Activated CD8-positive, alpha-beta T cell treated with anti-CD3 and anti-CD28 coated beads, Interleukin-2, amount 10 ng/mL, durations not matched to agents 7 days and 5 days (primary cell): ENCODE measurements around the gene TRIM34. TPM values are rescaled to one million over a fixed set of nuclear protein-coding genes. Genes with fewer than 3 reads are reported as not detected.
"Not testable (repeated sequence)": the region's sequence is repeated elsewhere in the genome, so short reads cannot be mapped to it uniquely, and the experiment has no call there.

Experiments used
- ATAC-seq: fragments of 150-1000 bp; cut with Tn5 transposase; one replicate; pipeline ENCODE4 v1.10.0; 2021; ENCODE audit warnings: moderate library complexity
- CTCF ChIA-PET: fragments of 350-600 bp; sonication (Branson Sonifier 250); formaldehyde crosslinking; loops from one replicate; lab custom pipeline; 2021; ENCODE audit warnings: antibody characterized with exemption; lab: Charles Lee
- POLR2A ChIA-PET: fragments of 350-600 bp; sonication (Branson Sonifier 250); formaldehyde crosslinking; loops from one replicate; lab custom pipeline; 2021; ENCODE audit warnings: antibody characterized with exemption; lab: Charles Lee
- DNase-seq: peaks from one replicate; pipeline ENCODE4 v3.0.0-alpha.2; 2020
- H3K27ac Mint-ChIP-seq: one replicate; pipeline ENCODE4 v1.8.0; 2021; ENCODE audit warnings: mild to moderate bottlenecking, mixed read lengths
- H3K27me3 Mint-ChIP-seq: one replicate; pipeline ENCODE4 v1.8.0; 2021; ENCODE audit warnings: low read depth, mixed read lengths
- H3K36me3 Mint-ChIP-seq: one replicate; pipeline ENCODE4 v1.8.0; 2021; ENCODE audit warnings: low read depth, mixed read lengths
- H3K4me1 Mint-ChIP-seq: one replicate; pipeline ENCODE4 v1.8.0; 2021; ENCODE audit warnings: low read depth, mixed read lengths
- H3K4me3 Mint-ChIP-seq: one replicate; pipeline ENCODE4 v1.8.0; 2021; ENCODE audit warnings: mild to moderate bottlenecking, mixed read lengths
- H3K9me3 Mint-ChIP-seq: one replicate; pipeline ENCODE4 v1.8.0; 2022; ENCODE audit warnings: mixed read lengths; ENCODE audit not compliant: insufficient read depth
- total RNA-seq, 2 experiments: library from RNA; stranded (reverse); gene quantifications; one replicate each; pipeline ENCODE4 v1.2.3, GENCODE V29; 2021

Gene TRIM34
- total RNA-seq, 2 experiments from 2014 or later: 11.9 to 12.3 TPM

DNA sequence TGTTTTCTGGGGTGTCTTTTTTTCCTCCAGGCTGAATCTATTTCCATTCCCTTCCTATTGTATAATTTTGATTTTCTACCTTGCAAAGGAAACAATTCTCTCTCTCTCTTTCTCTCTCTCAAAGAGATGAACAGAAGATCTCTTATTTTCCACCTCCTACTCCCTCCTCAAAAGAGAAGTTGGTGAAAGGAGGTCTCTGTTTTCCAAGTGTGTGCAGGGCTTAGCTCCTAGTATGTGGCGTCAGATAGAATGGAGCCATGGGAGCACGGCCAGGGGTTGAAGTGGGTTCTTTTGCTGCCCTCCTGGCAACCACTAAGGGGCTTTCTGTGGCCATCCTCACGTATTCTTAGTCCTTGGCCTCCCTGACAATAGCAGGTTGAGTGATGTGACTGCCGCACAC is 480 bp downstream of the TRIM34 start:
- Mint-ChIP-seq H3K4me3 (peak overlapping the region; percentile 86), H3K9me3 (no peaks in the 10 kb centered on the region)

DNA sequence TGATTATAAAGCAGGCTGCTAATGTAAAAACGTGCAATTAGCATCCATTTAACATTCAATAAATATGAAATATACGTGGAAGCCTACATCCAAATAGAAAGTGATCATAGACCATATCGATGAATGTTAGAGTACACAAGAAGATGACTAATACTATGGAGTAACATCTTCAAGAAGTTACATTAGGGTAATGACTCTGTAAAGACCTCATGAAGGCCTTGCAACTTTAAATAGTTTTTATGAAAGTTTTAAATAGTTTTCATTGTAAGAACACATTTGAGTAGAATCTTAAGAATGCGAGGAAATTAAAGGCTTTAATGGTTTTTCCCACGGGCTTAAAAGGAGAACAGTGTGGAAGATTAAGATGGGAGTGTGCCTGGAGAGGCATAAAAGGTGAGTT is 1.4 kb downstream of the TRIM34 start:
- ChIA-PET CTCF (no interaction called here), POLR2A (interaction anchor here (2.9 kb wide), 1 partner anchor 64 kb away, joined by 24 read pairs; the partner anchor contains the start of gene TRIM22)
- DNase-seq (no peak), ATAC-seq (no peak)
- Mint-ChIP-seq H3K36me3 (peaks cover 25% of the 10 kb centered on the region), H3K4me3 (peak overlapping the region; percentile 86), H3K9me3 (no peaks in the 10 kb centered on the region), H3K27ac (peak overlapping the region; percentile 92), H3K27me3 (no peaks in the 10 kb centered on the region), H3K4me1 (peaks cover 56% of the 10 kb centered on the region)

More for the DNA sequence above, 480 bp downstream of the TRIM34 start:
- ChIA-PET CTCF (interaction anchor here (1.3 to 1.7 kb wide), 3 partner anchors 11 to 87 kb away, joined by 3 to 9 read pairs (median 5); partner anchors contain the start of gene TRIM22), POLR2A (interaction anchor here (1.1 to 2.1 kb wide), 3 partner anchors 27 to 65 kb away, joined by 4 to 36 read pairs (median 24); partner anchors contain the start of genes TRIM22 and TRIM5)
- ATAC-seq (peak; percentile 3), DNase-seq (no peak)
- H3K27ac Mint-ChIP-seq: peak overlapping the region; percentile 92
- H3K4me1 Mint-ChIP-seq: peaks cover 53% of the 10 kb centered on the region
- H3K36me3 Mint-ChIP-seq: peaks cover 27% of the 10 kb centered on the region
- H3K27me3 Mint-ChIP-seq: no peaks in the 10 kb centered on the region

DNA sequence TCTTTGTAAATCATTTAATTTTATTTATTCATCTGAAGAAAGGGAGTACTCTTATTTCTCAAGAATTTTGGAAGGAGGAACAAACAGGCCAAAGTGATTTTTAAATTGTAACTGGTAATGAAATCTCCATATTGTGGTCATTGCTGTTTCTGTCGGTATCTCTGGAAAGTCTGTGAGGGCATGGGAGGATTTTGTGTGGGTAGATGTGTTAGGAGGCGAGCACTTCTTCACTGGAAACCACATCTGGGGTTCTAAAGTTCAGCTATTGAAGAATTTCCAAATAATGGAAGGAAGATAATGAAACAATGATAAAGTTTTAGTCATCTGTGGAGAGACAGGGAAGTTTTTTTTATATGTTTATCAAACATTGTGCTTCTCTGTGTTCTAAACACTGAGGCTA is 6.6 kb downstream of the TRIM34 start:
- no peak for DNase-seq
- Mint-ChIP-seq H3K27me3 (no peaks in the 10 kb centered on the region), H3K4me3 (no peak overlapping the region)

DNA sequence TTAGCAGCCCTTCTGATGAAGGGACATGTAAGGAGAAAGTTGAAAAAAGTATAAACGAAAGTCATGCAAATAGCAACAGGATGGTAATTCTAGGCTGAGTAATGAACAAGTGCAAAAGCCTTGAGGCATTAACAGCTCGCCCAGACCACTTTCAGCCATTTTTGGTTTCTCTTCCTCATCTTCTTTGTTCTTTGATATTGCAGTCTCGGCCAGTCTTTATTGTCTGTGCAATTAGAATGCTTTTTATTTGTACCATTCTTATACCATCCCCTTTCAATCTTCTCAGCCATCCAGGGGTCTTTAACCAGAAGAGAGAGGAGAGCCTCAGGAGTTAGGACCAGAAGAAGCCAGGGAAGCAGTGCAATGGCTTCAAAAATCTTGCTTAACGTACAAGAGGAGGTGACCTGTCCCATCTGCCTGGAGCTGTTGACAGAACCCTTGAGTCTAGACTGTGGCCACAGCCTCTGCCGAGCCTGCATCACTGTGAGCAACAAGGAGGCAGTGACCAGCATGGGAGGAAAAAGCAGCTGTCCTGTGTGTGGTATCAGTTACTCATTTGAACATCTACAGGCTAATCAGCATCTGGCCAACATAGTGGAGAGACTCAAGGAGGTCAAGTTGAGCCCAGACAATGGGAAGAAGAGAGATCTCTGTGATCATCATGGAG is 7.3 kb downstream of the TRIM34 start:
- ChIA-PET CTCF (interaction anchor here (1.1 kb wide), 1 partner anchor 33 kb away, joined by 3 read pairs; no protein-coding TSS in a partner anchor), POLR2A (no interaction called here)
- H3K4me1 Mint-ChIP-seq: peaks cover 36% of the 10 kb centered on the region
- ATAC-seq (no peak), DNase-seq (no peak)
- no peaks in the 10 kb centered on the region for H3K27me3 Mint-ChIP-seq
- peaks cover 45% of the 10 kb centered on the region for H3K36me3 Mint-ChIP-seq
- H3K9me3 Mint-ChIP-seq: no peaks in the 10 kb centered on the region
- no peak overlapping the region for H3K4me3 Mint-ChIP-seq
- no peak overlapping the region for H3K27ac Mint-ChIP-seq

More for the DNA sequence above, 6.6 kb downstream of the TRIM34 start:
- H3K9me3 Mint-ChIP-seq: no peaks in the 10 kb centered on the region
- POLR2A ChIA-PET: interaction anchor here (0.7 kb wide), 1 partner anchor 54 kb away, joined by 3 read pairs; no protein-coding TSS in a partner anchor
- H3K4me1 Mint-ChIP-seq: peaks cover 42% of the 10 kb centered on the region
- H3K27ac Mint-ChIP-seq: no peak overlapping the region
- CTCF ChIA-PET: interaction anchor here (1.1 kb wide), 1 partner anchor 33 kb away, joined by 3 read pairs; no protein-coding TSS in a partner anchor
- peaks cover 42% of the 10 kb centered on the region for H3K36me3 Mint-ChIP-seq
- no peak for ATAC-seq

- Mint-ChIP-seq H3K27ac (no peak overlapping the region), H3K36me3 (peaks cover 67% of the 10 kb centered on the region), H3K4me3 (no peak overlapping the region), H3K27me3 (no peaks in the 10 kb centered on the region), H3K4me1 (peaks cover 6% of the 10 kb centered on the region), H3K9me3 (no peaks in the 10 kb centered on the region)
- ChIA-PET CTCF (no interaction called here), POLR2A (no interaction called here)
- DNase-seq (no peak), ATAC-seq (no peak)
These were observed 15.2 kb downstream of the TRIM34 start for GRCh38 chr11:5639953-5640352.

DNA sequence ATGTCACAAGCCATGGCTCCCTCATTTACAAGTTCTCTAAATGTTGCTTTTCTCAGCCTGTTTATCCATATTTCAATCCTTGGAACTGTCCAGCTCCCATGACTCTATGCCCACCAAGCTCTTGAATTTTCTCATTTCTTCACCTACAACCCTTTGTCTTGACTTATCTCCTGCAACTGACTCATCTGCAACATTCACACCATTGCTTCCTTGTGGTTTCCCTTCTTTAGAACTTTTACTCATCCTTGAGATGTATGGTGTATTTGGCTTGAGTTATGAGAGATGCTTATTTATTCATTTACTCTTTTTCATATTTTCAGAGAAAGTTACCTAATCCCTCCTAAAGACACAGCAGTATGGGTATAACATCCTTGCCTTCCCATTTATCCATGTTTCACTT is 18.8 kb downstream of the TRIM34 start:
- H3K4me3 Mint-ChIP-seq: no peak overlapping the region
- ChIA-PET CTCF (no interaction called here), POLR2A (no interaction called here)
- H3K9me3 Mint-ChIP-seq: no peaks in the 10 kb centered on the region
- peaks cover 42% of the 10 kb centered on the region for H3K36me3 Mint-ChIP-seq
- DNase-seq (no peak), ATAC-seq (no peak)
- H3K4me1 Mint-ChIP-seq: peaks cover 6% of the 10 kb centered on the region
- no peak overlapping the region for H3K27ac Mint-ChIP-seq
- no peaks in the 10 kb centered on the region for H3K27me3 Mint-ChIP-seq

DNA sequence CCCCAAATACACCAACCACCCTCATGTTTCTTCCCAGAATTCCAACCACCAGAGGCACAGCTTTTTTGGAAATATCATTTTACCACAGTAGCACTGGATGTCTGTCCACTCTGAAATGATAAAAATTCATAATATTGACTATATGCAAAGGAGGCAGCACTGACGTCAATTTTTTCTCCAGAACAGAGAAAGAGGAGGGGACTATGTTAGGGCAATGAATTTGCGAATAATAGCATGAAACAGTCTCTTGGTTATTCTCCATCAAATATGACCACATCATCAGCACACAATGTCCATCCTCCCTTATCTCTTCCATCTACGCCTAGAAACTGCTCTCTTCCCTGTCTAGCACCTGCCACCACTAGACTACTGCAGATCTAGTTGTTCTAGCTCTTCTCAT is 21.3 kb downstream of the TRIM34 start:
- ATAC-seq (no peak), DNase-seq (no peak)
- Mint-ChIP-seq H3K4me1 (peaks cover 6% of the 10 kb centered on the region), H3K27me3 (no peaks in the 10 kb centered on the region), H3K27ac (no peak overlapping the region), H3K4me3 (no peak overlapping the region), H3K36me3 (peaks cover 28% of the 10 kb centered on the region), H3K9me3 (no peaks in the 10 kb centered on the region)
- CTCF ChIA-PET: no interaction called here
- POLR2A ChIA-PET: no interaction called here

- no peak for ATAC-seq
- Mint-ChIP-seq H3K27me3 (no peaks in the 10 kb centered on the region), H3K4me1 (peaks cover 8% of the 10 kb centered on the region), H3K27ac (no peak overlapping the region), H3K9me3 (peaks cover 5% of the 10 kb centered on the region), H3K36me3 (peaks cover 4% of the 10 kb centered on the region), H3K4me3 (no peak overlapping the region)
- no peak for DNase-seq
- ChIA-PET POLR2A (no interaction called here), CTCF (no interaction called here)
These were observed 30.7 kb downstream of the TRIM34 start for GRCh38 chr11:5655474-5655873.

DNA sequence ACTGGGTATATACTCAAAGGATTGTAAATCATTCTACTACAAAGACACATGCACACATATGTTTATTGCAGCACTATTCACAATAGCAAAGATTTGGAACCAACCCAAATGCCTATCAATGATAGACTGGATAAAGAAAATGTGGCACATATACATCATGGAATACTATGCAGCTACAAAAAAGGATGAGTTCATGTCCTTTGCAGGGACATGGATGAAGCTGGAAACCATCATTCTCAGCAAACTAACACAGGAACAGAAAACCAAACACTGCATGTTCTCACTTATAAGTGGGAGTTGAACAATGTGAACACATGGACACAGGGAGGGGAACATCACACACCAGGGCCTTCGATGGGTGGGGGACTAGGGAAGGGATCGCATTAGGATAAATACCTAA is 32.2 kb downstream of the TRIM34 start:
- peaks cover 12% of the 10 kb centered on the region for H3K4me1 Mint-ChIP-seq
- H3K9me3 Mint-ChIP-seq, ATAC-seq, CTCF ChIA-PET, DNase-seq, H3K27me3 Mint-ChIP-seq, H3K36me3 Mint-ChIP-seq, H3K4me3 Mint-ChIP-seq, H3K27ac Mint-ChIP-seq, POLR2A ChIA-PET: not testable (repeated sequence)

DNA sequence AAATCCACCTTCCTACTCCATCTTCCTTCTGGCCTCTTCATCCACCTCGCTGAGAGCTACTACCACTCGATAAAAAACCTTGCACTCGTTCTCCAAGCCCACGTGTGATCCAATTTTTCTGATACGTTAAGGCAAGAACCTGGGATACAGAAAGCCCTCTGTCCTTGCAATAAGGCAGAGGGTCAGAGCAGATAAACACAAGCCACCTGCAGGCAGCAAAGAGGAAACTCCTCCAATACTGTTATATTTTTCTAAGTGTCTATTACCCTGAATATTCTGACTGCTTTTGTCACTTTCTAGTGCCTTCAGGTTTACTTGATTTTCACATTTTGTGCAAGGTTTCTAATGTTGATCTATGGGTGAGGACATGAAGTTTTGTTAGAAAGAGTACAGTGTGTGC is 33.5 kb downstream of the TRIM34 start:
- DNase-seq: no peak
- H3K4me3 Mint-ChIP-seq: no peak overlapping the region
- H3K36me3 Mint-ChIP-seq: peaks cover 6% of the 10 kb centered on the region
- ATAC-seq: no peak
- POLR2A ChIA-PET: no interaction called here
- H3K4me1 Mint-ChIP-seq: peaks cover 12% of the 10 kb centered on the region
- no peaks in the 10 kb centered on the region for H3K9me3 Mint-ChIP-seq
- CTCF ChIA-PET: no interaction called here
- H3K27ac Mint-ChIP-seq: no peak overlapping the region
- H3K27me3 Mint-ChIP-seq: no peaks in the 10 kb centered on the region

DNA sequence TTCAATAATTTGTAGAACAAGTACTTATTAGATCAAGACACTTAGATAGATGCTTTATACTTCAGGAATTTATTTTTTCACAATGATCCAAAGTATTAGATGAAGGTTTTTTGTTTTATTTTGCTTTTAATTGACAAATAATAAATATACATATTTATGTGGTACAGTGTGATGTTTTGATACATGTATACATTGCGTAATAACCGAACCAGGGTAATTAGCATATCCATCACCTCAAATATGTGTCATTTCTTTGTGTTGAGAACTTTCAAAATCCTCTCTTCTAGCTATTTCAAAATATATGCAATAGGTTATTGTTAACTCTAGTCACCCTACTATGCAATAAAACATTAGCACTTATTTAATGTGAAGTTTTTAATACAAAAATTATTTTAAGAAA is 38.7 kb downstream of the TRIM34 start:
- H3K9me3 Mint-ChIP-seq: no peaks in the 10 kb centered on the region
- DNase-seq: no peak
- H3K27me3 Mint-ChIP-seq: no peaks in the 10 kb centered on the region
- peaks cover 12% of the 10 kb centered on the region for H3K4me1 Mint-ChIP-seq
- no peak overlapping the region for H3K27ac Mint-ChIP-seq
- H3K4me3 Mint-ChIP-seq: no peak overlapping the region
- ChIA-PET POLR2A (no interaction called here), CTCF (no interaction called here)
- ATAC-seq: no peak
- H3K36me3 Mint-ChIP-seq: peaks cover 27% of the 10 kb centered on the region

DNA sequence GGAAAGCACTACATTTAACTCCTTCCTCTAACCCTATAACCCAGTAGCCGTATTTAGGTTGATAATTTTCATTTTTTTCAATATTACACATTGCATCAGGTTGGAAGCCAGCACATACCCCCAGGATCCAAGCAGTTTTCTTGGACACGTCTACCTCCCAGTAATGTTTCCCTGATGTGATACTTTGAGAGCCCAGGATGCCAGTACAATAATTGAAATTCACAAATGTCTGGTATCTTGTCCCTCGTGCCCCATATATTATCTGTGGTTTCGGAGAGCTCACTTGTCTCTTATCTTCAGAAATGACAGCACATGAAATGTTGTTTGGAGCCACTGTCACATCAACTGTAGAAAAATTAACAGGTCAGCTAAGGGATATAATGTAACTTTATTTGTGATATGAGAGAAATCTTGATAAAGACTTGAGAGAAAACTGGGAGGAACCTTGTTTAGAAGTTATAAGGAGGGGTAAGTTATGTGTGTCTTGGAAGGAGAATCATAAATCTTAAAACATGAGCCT is 40.3 kb downstream of the TRIM34 start:
- Mint-ChIP-seq H3K9me3 (no peaks in the 10 kb centered on the region), H3K4me1 (peaks cover 7% of the 10 kb centered on the region), H3K36me3 (peaks cover 33% of the 10 kb centered on the region), H3K27ac (no peak overlapping the region), H3K27me3 (no peaks in the 10 kb centered on the region), H3K4me3 (no peak overlapping the region)
- ChIA-PET CTCF (interaction anchor here (1.1 kb wide), 1 partner anchor 33 kb away, joined by 3 read pairs; no protein-coding TSS in a partner anchor), POLR2A (no interaction called here)
- ATAC-seq (no peak), DNase-seq (no peak)
